ENCODE measurements around the gene NEK7.

The NEK7 gene

GRCh38 chr1:198156745-198157240 is at the start of gene NEK7:
Gene NEK7 (plus strand): TSS chr1:198156998. CDS start chr1:198232581, 75,583 bp downstream.
- no peak for DNase-seq (ENCODE audit: low read depth)

GRCh38 chr1:198107091-198107501 is 49.7 kb upstream of the NEK7 start:
- TF ChIP-seq CTCF (IDR thresholded peaks at IDR 0.05; ENCODE audit: low read depth, low read length, missing control alignments) = no peak
- in situ Hi-C loops (cut with HindIII; ENCODE audit: low sequenced_read_pairs) = no loop called here
- H3K4me3 ChIP-seq (ENCODE audit: low read depth, low read length) = no peak overlapping the region
- no peak for DNase-seq (ENCODE audit: low read depth)

More at GRCh38 chr1:198156745-198157240, at the start of gene NEK7:
- H3K4me3 ChIP-seq (ENCODE audit: low read depth, low read length) = peak within 1 kb of the TSS; percentile 84
- TF ChIP-seq CTCF (IDR thresholded peaks at IDR 0.05; ENCODE audit: low read depth, low read length, missing control alignments) = no peak
- in situ Hi-C loops (cut with HindIII; ENCODE audit: low sequenced_read_pairs) = no loop called here

- in situ Hi-C loops (cut with HindIII; ENCODE audit: low sequenced_read_pairs) = no loop called here
- no peak overlapping the region for H3K4me3 ChIP-seq (ENCODE audit: low read depth, low read length)
- no peak for DNase-seq (ENCODE audit: low read depth)
- TF ChIP-seq CTCF (IDR thresholded peaks at IDR 0.05; ENCODE audit: low read depth, low read length, missing control alignments) = no peak
Measured at GRCh38 chr1:198108636-198109370, 48.0 kb upstream of the NEK7 start.

- no peak overlapping the region for H3K4me3 ChIP-seq (ENCODE audit: low read depth, low read length)
- TF ChIP-seq CTCF (IDR thresholded peaks at IDR 0.05; ENCODE audit: low read depth, low read length, missing control alignments) = no peak
- no peak for DNase-seq (ENCODE audit: low read depth)
- in situ Hi-C loops (cut with HindIII; ENCODE audit: low sequenced_read_pairs) = no loop called here
Measured at GRCh38 chr1:198109371-198109715, 47.5 kb upstream of the NEK7 start.

- in situ Hi-C loops (cut with HindIII; ENCODE audit: low sequenced_read_pairs) = no loop called here
Measured at GRCh38 chr1:198113342-198113750, 43.5 kb upstream of the NEK7 start.

GRCh38 chr1:198116069-198116468 is 40.7 kb upstream of the NEK7 start:
- DNase-seq (ENCODE audit: low read depth) = no peak
- no peak for TF ChIP-seq CTCF (IDR thresholded peaks at IDR 0.05; ENCODE audit: low read depth, low read length, missing control alignments)
- no peak overlapping the region for H3K4me3 ChIP-seq (ENCODE audit: low read depth, low read length)
- in situ Hi-C loops (cut with HindIII; ENCODE audit: low sequenced_read_pairs) = no loop called here

More at GRCh38 chr1:198113342-198113750, 43.5 kb upstream of the NEK7 start:
- DNase-seq (ENCODE audit: low read depth) = no peak
- H3K4me3 ChIP-seq (ENCODE audit: low read depth, low read length) = no peak overlapping the region
- TF ChIP-seq CTCF (IDR thresholded peaks at IDR 0.05; ENCODE audit: low read depth, low read length, missing control alignments) = no peak
